HG02610 (cell line): ENCODE data around the gene SLC1A6.
"Not testable (repeated sequence)": the region's sequence is repeated elsewhere in the genome, so short reads cannot be mapped to it uniquely, and the experiment has no call there.

Experiments
- ATAC-seq: cut with Tn5 transposase; IDR thresholded peaks from one replicate; pipeline ENCODE4 v1.9.1; 2021; ENCODE audit warnings: mild to moderate bottlenecking, moderate library complexity; ENCODE audit not compliant: unreplicated experiment

SLC1A6 gene

GRCh38 chr19:14979476-14980255 is at the start of gene SLC1A6:
TSS of gene SLC1A6 (minus strand) at chr19:14979864. CDS start at chr19:14972910, 6,954 bp downstream.
- no peak for ATAC-seq

- no peak for ATAC-seq
Observed at GRCh38 chr19:15028490-15028889, 48.8 kb upstream of the SLC1A6 start.

- ATAC-seq = no peak
Observed at GRCh38 chr19:15025217-15025616, 45.6 kb upstream of the SLC1A6 start.

GRCh38 chr19:15022752-15023151 is 43.1 kb upstream of the SLC1A6 start:
- no peak for ATAC-seq

GRCh38 chr19:15021286-15022007 is 41.8 kb upstream of the SLC1A6 start:
- no peak for ATAC-seq

- ATAC-seq = not testable (repeated sequence)
Observed at GRCh38 chr19:15018836-15019235, 39.2 kb upstream of the SLC1A6 start.

GRCh38 chr19:15015946-15016542 is 36.4 kb upstream of the SLC1A6 start:
- no peak for ATAC-seq

GRCh38 chr19:15014579-15014978 is 34.9 kb upstream of the SLC1A6 start:
- ATAC-seq = no peak

- no peak for ATAC-seq
Observed at GRCh38 chr19:15010501-15011300, 31.0 kb upstream of the SLC1A6 start.

- no peak for ATAC-seq
Observed at GRCh38 chr19:15008308-15008707, 28.6 kb upstream of the SLC1A6 start.

GRCh38 chr19:14997981-14998380 is 18.3 kb upstream of the SLC1A6 start:
- no peak for ATAC-seq

GRCh38 chr19:14992780-14993179 is 13.1 kb upstream of the SLC1A6 start:
- no peak for ATAC-seq

GRCh38 chr19:14985133-14985532 is 5.5 kb upstream of the SLC1A6 start:
- ATAC-seq = no peak

GRCh38 chr19:14978161-14978776 is 1.4 kb downstream of the SLC1A6 start:
- ATAC-seq = no peak

- ATAC-seq = no peak
Observed at GRCh38 chr19:14977128-14977527, 2.5 kb downstream of the SLC1A6 start.

- ATAC-seq = no peak
Observed at GRCh38 chr19:14974488-14974887, 5.2 kb downstream of the SLC1A6 start.

GRCh38 chr19:14972676-14973075 is 7.0 kb downstream of the SLC1A6 start:
- no peak for ATAC-seq

- ATAC-seq = no peak
Observed at GRCh38 chr19:14971474-14971873, 8.2 kb downstream of the SLC1A6 start.

GRCh38 chr19:14968247-14968646 is 11.4 kb downstream of the SLC1A6 start:
- ATAC-seq = no peak

- no peak for ATAC-seq
Observed at GRCh38 chr19:14961956-14962685, 17.5 kb downstream of the SLC1A6 start.
